A549 (cell line): ENCODE results near the gene PPIG. TPM values are rescaled to one million over a fixed set of nuclear protein-coding genes. Genes with fewer than 3 reads are reported as not detected.

ENCODE experiments used
- ATAC-seq, 2 experiments: fragments of 200-7000 bp in 1 of 2; fragments of >200 bp in 1 of 2; cut with Nextera tagmentation in 1 of 2; cut with Tn5 transposase in 1 of 2; 3 replicates each; pipeline versions ENCODE4 v1.8.0 to v1.9.1; 2018 to 2020; ENCODE audit warnings: mild to moderate bottlenecking in 1 of 2, moderate library complexity in 1 of 2
- CTCF ChIA-PET: fragments of 300-600 bp; sonication (Branson Sonifier 250); formaldehyde crosslinking; extraction: SDS; loops from one replicate; lab custom pipeline; 2021; ENCODE audit warnings: antibody characterized with exemption, inconsistent platforms; lab: Yijun Ruan, JAX
- POLR2A ChIA-PET: fragments of 350-600 bp; formaldehyde crosslinking; extraction: SDS; loops from one replicate; lab custom pipeline; 2021; ENCODE audit warnings: antibody characterized with exemption, inconsistent platforms; lab: Yijun Ruan, JAX
- DNase-seq, 2 experiments: peaks; one replicate each; pipeline versions ENCODE4 v3.0.0 to v3.0.0-alpha.2; 2011 to 2016; ENCODE audit warnings: low read depth in 1 of 2, low spot score in 1 of 2
- FAIRE-seq: peaks from 2 replicates; lab custom pipeline; 2011; peaks lifted over from hg19 to GRCh38; lab: Jason Lieb, UNC
- H3K27ac ChIP-seq, 2 experiments: fragments of >200 bp; sonication (Bioruptor Twin); formaldehyde crosslinking; 3 replicates each; pipeline ENCODE4 v1.5.1; 2016 to 2017
- H3K4me1 ChIP-seq: fragments of >200 bp; sonication (Bioruptor Twin); formaldehyde crosslinking; 3 replicates; pipeline ENCODE4 v1.6.1; 2016
- H3K4me2 ChIP-seq: fragments of >200 bp; sonication (Bioruptor Twin); formaldehyde crosslinking; 3 replicates; pipeline ENCODE4 v1.6.1; 2016
- H3K4me3 ChIP-seq: fragments of >200 bp; sonication (Bioruptor Twin); formaldehyde crosslinking; 3 replicates; pipeline ENCODE4 v1.5.1; 2016
- H3K9me3 ChIP-seq: fragments of >200 bp; sonication (Bioruptor Twin); formaldehyde crosslinking; 3 replicates; pipeline ENCODE4 v1.6.1; 2016
- BCL3 ChIP-seq: fragments of >200 bp; sonication (Bioruptor Twin); formaldehyde crosslinking; IDR thresholded peaks from 3 replicates; pipeline ENCODE4 v1.6.1; 2016
- CEBPB ChIP-seq, 2 experiments: fragments of >200 bp in 1 of 2; sonication (Bioruptor Twin) in 1 of 2; formaldehyde crosslinking in 1 of 2; IDR thresholded peaks; 2 replicates each; pipeline ENCODE4 v1.6.1; 2012 to 2016
- CHD4 ChIP-seq: fragments of 200-600 bp; sonication (generic); IDR thresholded peaks from 2 replicates; pipeline ENCODE4 v1.6.1; 2016; ENCODE audit warnings: antibody characterized with exemption, mild to moderate bottlenecking, borderline replicate concordance
- CTCF ChIP-seq: fragments of >200 bp; sonication (Bioruptor Twin); formaldehyde crosslinking; IDR thresholded peaks from 3 replicates; pipeline ENCODE4 v1.5.1; 2016
- EHF ChIP-seq: fragments of 250-450 bp; sonication (Bioruptor Pico); IDR thresholded peaks from 2 replicates; pipeline ENCODE4 v1.5.0; 2020; ENCODE audit warnings: mild to moderate bottlenecking
- EHMT2 ChIP-seq: fragments of 200-600 bp; sonication (generic); IDR thresholded peaks from 2 replicates; pipeline ENCODE4 v1.6.1; 2016; ENCODE audit warnings: antibody characterized with exemption, low read depth, mild to moderate bottlenecking, moderate library complexity
- ELK1 ChIP-seq: fragments of 150-350 bp; IDR thresholded peaks from 2 replicates; pipeline ENCODE4 v1.6.1; 2014; ENCODE audit warnings: low read depth, mild to moderate bottlenecking, low read length
- EP300 ChIP-seq, 2 experiments: fragments of >200 bp; sonication (Bioruptor Twin); formaldehyde crosslinking; IDR thresholded peaks; 2 replicates in 1 of 2; 3 replicates in 1 of 2; pipeline ENCODE4 v1.6.1; 2016 to 2017
- FOSB ChIP-seq: fragments of 250-450 bp; sonication (Bioruptor Pico); IDR thresholded peaks from 2 replicates; pipeline ENCODE4 v1.5.0; 2020; ENCODE audit warnings: mild to moderate bottlenecking, moderate library complexity
- FOXS1 ChIP-seq: fragments of 250-450 bp; sonication (Bioruptor Pico); IDR thresholded peaks from 2 replicates; pipeline ENCODE4 v1.5.0; 2020; ENCODE audit warnings: mild to moderate bottlenecking, moderate library complexity
- GATA3 ChIP-seq: IDR thresholded peaks from 2 replicates; pipeline ENCODE4 v1.6.1; 2012; ENCODE audit warnings: borderline replicate concordance
- HDAC2 ChIP-seq: fragments of 200-600 bp; sonication (generic); IDR thresholded peaks from 2 replicates; pipeline ENCODE4 v1.6.1; 2016
- HMGXB4 ChIP-seq: fragments of 250-450 bp; sonication (Bioruptor Pico); IDR thresholded peaks from 2 replicates; pipeline ENCODE4 v1.5.0; 2021; ENCODE audit warnings: mild to moderate bottlenecking, moderate library complexity, borderline replicate concordance
- HOXA7 ChIP-seq: fragments of 250-450 bp; sonication (Bioruptor Pico); IDR thresholded peaks from 2 replicates; pipeline ENCODE4 v1.5.0; 2020; ENCODE audit warnings: mild to moderate bottlenecking, moderate library complexity
- HOXB13 ChIP-seq: fragments of 250-450 bp; sonication (Bioruptor Pico); IDR thresholded peaks from 2 replicates; pipeline ENCODE4 v1.5.0; 2020; ENCODE audit warnings: low read depth, mild to moderate bottlenecking, moderate library complexity
- HOXB5 ChIP-seq: fragments of 250-450 bp; sonication (Bioruptor Pico); IDR thresholded peaks from 2 replicates; pipeline ENCODE4 v1.5.0; 2020; ENCODE audit warnings: mild to moderate bottlenecking, moderate library complexity
- JUNB ChIP-seq: fragments of >200 bp; sonication (Bioruptor Twin); formaldehyde crosslinking; IDR thresholded peaks from 2 replicates; pipeline ENCODE4 v1.6.1; 2016
- MAX ChIP-seq: IDR thresholded peaks from 2 replicates; pipeline ENCODE4 v1.6.1; 2012
- NR3C1 ChIP-seq: fragments of >200 bp; sonication (Bioruptor Twin); formaldehyde crosslinking; IDR thresholded peaks from 3 replicates; pipeline ENCODE4 v1.6.1; 2017
- PBX3 ChIP-seq: IDR thresholded peaks from 2 replicates; pipeline ENCODE4 v1.6.1; 2012
- POLR2A ChIP-seq: IDR thresholded peaks from 2 replicates; pipeline ENCODE4 v1.6.1; 2012; ENCODE audit warnings: mild to moderate bottlenecking, low read length
- RFX5 ChIP-seq: fragments of 450-650 bp; IDR thresholded peaks from 2 replicates; pipeline ENCODE4 v1.7.1; 2014; ENCODE audit warnings: antibody characterized with exemption, mild to moderate bottlenecking, moderate library complexity
- SREBF2 ChIP-seq: fragments of 450-650 bp; IDR thresholded peaks from 2 replicates; pipeline ENCODE4 v1.6.1; 2014; ENCODE audit warnings: mild to moderate bottlenecking, moderate library complexity
- TP53 ChIP-seq: fragments of 250-450 bp; sonication (Bioruptor Pico); IDR thresholded peaks from 2 replicates; pipeline ENCODE4 v1.5.0; 2021; ENCODE audit warnings: mild to moderate bottlenecking, moderate library complexity
- ZFP36 ChIP-seq: fragments of 450-650 bp; IDR thresholded peaks from 2 replicates; pipeline ENCODE4 v1.6.1; 2014; ENCODE audit warnings: borderline replicate concordance; ENCODE audit not compliant: partially characterized antibody
- ZNF302 ChIP-seq: fragments of 250-450 bp; sonication (Bioruptor Pico); IDR thresholded peaks from 2 replicates; pipeline ENCODE4 v1.9.0; 2021; ENCODE audit warnings: inconsistent platforms, mild to moderate bottlenecking, moderate library complexity
- WGBS: methylation state at CpG from one replicate; pipeline ENCODE4 v1.1.6; 2017; ENCODE audit errors: missing lambda C conversion rate; 5-methylcytosine and 5-hydroxymethylcytosine counted together
- polyA plus RNA-seq, 4 experiments: library from polyadenylated mRNA; depleted of rRNA in 3 of 4; stranded (reverse); fragments of >200 nt; fragmentation: RNase III in 1 of 4; extraction: RNeasy Plus Mini Kit Qiagen cat#74134 plus additional on column Dnase treatment in 1 of 4; gene quantifications; 2 replicates in 3 of 4; 3 replicates in 1 of 4; pipeline ENCODE4 v1.2.3, GENCODE V29; 2011 to 2017

Gene PPIG
- polyA plus RNA-seq, 2 of the 4 experiments (the other 2 are of a cell fraction) = 60.5 to 70.8 TPM

- H3K9me3 ChIP-seq = no peaks in the 10 kb centered on the region
- ChIA-PET POLR2A (no interaction called here), CTCF (no interaction called here)
- TF ChIP-seq CEBPB (IDR thresholded peaks at IDR 0.05) (no peak), HOXB13 (no peak), TP53 (CRISPR knock-in tag) (no peak), HOXB5 (CRISPR knock-in tag) (no peak), GATA3 (no peak), CTCF (no peak), EHF (CRISPR knock-in tag) (no peak), JUNB (no peak), MAX (no peak), EP300 (IDR thresholded peaks at IDR 0.05) (no peak), ZFP36 (no peak), BCL3 (no peak), ZNF302 (CRISPR knock-in tag) (no peak), SREBF2 (no peak), ELK1 (no peak)
- DNase-seq = no peak
- FAIRE-seq = peak; percentile 13
- H3K4me1 ChIP-seq = no peaks in the 10 kb centered on the region
- H3K4me2 ChIP-seq = no peak overlapping the region
- whole genome bisulfite sequencing = 90% methylated on average over 2 of the region's 2 CpGs
- H3K4me3 ChIP-seq = no peak overlapping the region
- H3K27ac ChIP-seq = no peak overlapping the region
- ATAC-seq = no peak
These were observed 14.8 kb downstream of the PPIG start for GRCh38 chr2:169598982-169599381.

- ATAC-seq = no peak
- POLR2A ChIA-PET = interaction anchor here (1.0 kb wide), 1 partner anchor 13 kb away, joined by 5 read pairs; no protein-coding TSS in a partner anchor
- no peak for TF ChIP-seq NR3C1
- TF ChIP-seq PBX3 = no peak
- no peak for TF ChIP-seq FOXS1 (CRISPR knock-in tag)
These were observed 15.4 kb downstream of the PPIG start for GRCh38 chr2:169599568-169599967.

GRCh38 chr2:169609264-169609663 is 25.1 kb downstream of the PPIG start:
- no peaks in the 10 kb centered on the region for H3K4me1 ChIP-seq
- no peak for FAIRE-seq
- CTCF ChIA-PET = no interaction called here
- no peak overlapping the region for H3K27ac ChIP-seq
- H3K9me3 ChIP-seq = no peaks in the 10 kb centered on the region
- 82% methylated on average over 2 of the region's 2 CpGs for WGBS
- no peak overlapping the region for H3K4me3 ChIP-seq
- no peak for ATAC-seq
- POLR2A ChIA-PET = no interaction called here
- no peak for DNase-seq
- H3K4me2 ChIP-seq = no peak overlapping the region
- TF ChIP-seq CTCF (no peak), EHMT2 (no peak), CHD4 (no peak), FOSB (no peak), POLR2A (no peak), HOXA7 (CRISPR knock-in tag) (no peak), RFX5 (no peak), HMGXB4 (no peak), HOXB13 (no peak), MAX (no peak), HDAC2 (no peak)

More at GRCh38 chr2:169599568-169599967, 15.4 kb downstream of the PPIG start:
- H3K4me1 ChIP-seq = no peaks in the 10 kb centered on the region
- H3K4me3 ChIP-seq = no peak overlapping the region
- H3K27ac ChIP-seq = no peak overlapping the region
- no peak for FAIRE-seq
- H3K9me3 ChIP-seq = no peaks in the 10 kb centered on the region
- CTCF ChIA-PET = no interaction called here
- H3K4me2 ChIP-seq = no peak overlapping the region
- no peak for DNase-seq
